WTC11 (cell line): Measurements from ENCODE around the gene RIN3. TPM values are rescaled to one million over a fixed set of nuclear protein-coding genes. Genes with fewer than 3 reads are reported as not detected.

Experiments
- ATAC-seq: fragments of 200-7000 bp; cut with Tn5 transposase; 2 replicates; pipeline ENCODE4 v1.10.0; 2021; ENCODE audit warnings: mild to moderate bottlenecking, moderate library complexity
- CTCF ChIA-PET: fragments of 300-600 bp; sonication (Branson Sonifier 250); formaldehyde crosslinking; loops from one replicate; lab custom pipeline; 2021; ENCODE audit warnings: antibody characterized with exemption; lab: Charles Lee
- POLR2A ChIA-PET: fragments of 350-600 bp; sonication (Branson Sonifier 250); formaldehyde crosslinking; loops from one replicate; lab custom pipeline; 2021; ENCODE audit warnings: antibody characterized with exemption; lab: Charles Lee
- DNase-seq: peaks from one replicate; pipeline ENCODE4 v3.0.0; 2021; ENCODE audit warnings: low spot score
- H3K27ac Mint-ChIP-seq: 2 replicates; pipeline ENCODE4 v1.8.0; 2021; ENCODE audit warnings: mixed read lengths
- H3K27me3 Mint-ChIP-seq: 2 replicates; pipeline ENCODE4 v1.8.0; 2021; ENCODE audit warnings: low read depth, mild to moderate bottlenecking, moderate library complexity, mixed read lengths
- H3K36me3 Mint-ChIP-seq: 2 replicates; pipeline ENCODE4 v1.8.0; 2021; ENCODE audit warnings: mixed read lengths
- H3K4me1 Mint-ChIP-seq: 2 replicates; pipeline ENCODE4 v1.8.0; 2022; ENCODE audit warnings: mixed read lengths
- H3K4me3 Mint-ChIP-seq: 2 replicates; pipeline ENCODE4 v1.8.0; 2021; ENCODE audit warnings: mild to moderate bottlenecking, moderate library complexity, mixed read lengths
- H3K9me3 Mint-ChIP-seq: 2 replicates; pipeline ENCODE4 v1.8.0; 2021; ENCODE audit warnings: mixed read lengths
- AR ChIP-seq: fragments of 250-450 bp; sonication (Bioruptor Pico); IDR thresholded peaks from 2 replicates; pipeline ENCODE4 v1.9.0; 2021; ENCODE audit warnings: mild to moderate bottlenecking
- ATF1 ChIP-seq: sonication (generic); formaldehyde crosslinking; IDR thresholded peaks from 2 replicates; pipeline ENCODE4 v1.8.1; 2023; ENCODE audit warnings: mild to moderate bottlenecking, moderate library complexity, missing genetic modification reagents
- ATF2 ChIP-seq: sonication (generic); formaldehyde crosslinking; IDR thresholded peaks from 2 replicates; pipeline ENCODE4 v1.8.1; 2022; ENCODE audit warnings: low read depth, missing genetic modification reagents, borderline replicate concordance
- ATF6 ChIP-seq: sonication (generic); formaldehyde crosslinking; IDR thresholded peaks from 2 replicates; pipeline ENCODE4 v1.8.1; 2023; ENCODE audit warnings: mild to moderate bottlenecking, missing genetic modification reagents
- CBFB ChIP-seq: sonication (generic); formaldehyde crosslinking; IDR thresholded peaks from 2 replicates; pipeline ENCODE4 v1.8.1; 2022; ENCODE audit warnings: mild to moderate bottlenecking, low read depth, missing genetic modification reagents
- CDX4 ChIP-seq: fragments of 250-450 bp; sonication (Bioruptor Pico); IDR thresholded peaks from 2 replicates; pipeline ENCODE4 v1.9.0; 2021; ENCODE audit warnings: moderate library complexity, mild to moderate bottlenecking, inconsistent platforms, borderline replicate concordance
- CREB1 ChIP-seq: sonication (generic); formaldehyde crosslinking; IDR thresholded peaks from 2 replicates; pipeline ENCODE4 v1.8.0; 2023; ENCODE audit warnings: mild to moderate bottlenecking, missing genetic modification reagents
- JAZF1 ChIP-seq: fragments of 250-450 bp; sonication (Bioruptor Pico); IDR thresholded peaks from 2 replicates; pipeline ENCODE4 v1.9.0; 2021; ENCODE audit warnings: moderate library complexity, mild to moderate bottlenecking, inconsistent platforms
- KAT7 ChIP-seq: sonication (generic); formaldehyde crosslinking; IDR thresholded peaks from 2 replicates; pipeline ENCODE4 v1.8.1; 2023; ENCODE audit warnings: missing genetic modification reagents, mild to moderate bottlenecking, borderline replicate concordance
- OVOL2 ChIP-seq: fragments of 250-450 bp; sonication (Bioruptor Pico); IDR thresholded peaks from 2 replicates; pipeline ENCODE4 v1.9.0; 2021; ENCODE audit warnings: mild to moderate bottlenecking, borderline replicate concordance
- RORB ChIP-seq: fragments of 250-450 bp; sonication (Bioruptor Pico); IDR thresholded peaks from 2 replicates; pipeline ENCODE4 v1.9.0; 2021; ENCODE audit warnings: mild to moderate bottlenecking
- TEAD1 ChIP-seq: sonication (generic); formaldehyde crosslinking; IDR thresholded peaks from 2 replicates; pipeline ENCODE4 v1.8.0; 2022; ENCODE audit warnings: mild to moderate bottlenecking, missing genetic modification reagents
- USF1 ChIP-seq: sonication (generic); formaldehyde crosslinking; IDR thresholded peaks from 2 replicates; pipeline ENCODE4 v1.8.0; 2022; ENCODE audit warnings: mild to moderate bottlenecking, missing genetic modification reagents
- ZBTB21 ChIP-seq: sonication (generic); formaldehyde crosslinking; IDR thresholded peaks from 2 replicates; pipeline ENCODE4 v1.8.1; 2023; ENCODE audit warnings: mild to moderate bottlenecking, missing genetic modification reagents, borderline replicate concordance
- ZNF416 ChIP-seq: fragments of 250-450 bp; sonication (Bioruptor Pico); IDR thresholded peaks from 2 replicates; pipeline ENCODE4 v1.9.0; 2021; ENCODE audit warnings: mild to moderate bottlenecking, inconsistent platforms
- ZNF425 ChIP-seq: fragments of 250-450 bp; sonication (Bioruptor Pico); conservative IDR thresholded peaks from 2 replicates; pipeline ENCODE4 v1.9.0; 2021; ENCODE audit warnings: mild to moderate bottlenecking
- total RNA-seq: library from RNA; stranded (reverse); gene quantifications from 3 replicates; pipeline ENCODE4 v1.2.3, GENCODE V29; 2021
- TF ChIP-seq, protein P1 (sequence below): sonication (generic); formaldehyde crosslinking; conservative IDR thresholded peaks from 2 replicates; pipeline ENCODE4 v1.8.1; 2023; ENCODE audit warnings: mild to moderate bottlenecking, low read depth, missing genetic modification reagents, moderate library complexity
- TF ChIP-seq, protein P2 (sequence below): sonication (generic); formaldehyde crosslinking; IDR thresholded peaks from 2 replicates; pipeline ENCODE4 v1.8.0; 2022; ENCODE audit warnings: missing genetic modification reagents

RIN3 gene
- total RNA-seq, 1 experiment from 2014 or later: 3.3 TPM

DNA sequence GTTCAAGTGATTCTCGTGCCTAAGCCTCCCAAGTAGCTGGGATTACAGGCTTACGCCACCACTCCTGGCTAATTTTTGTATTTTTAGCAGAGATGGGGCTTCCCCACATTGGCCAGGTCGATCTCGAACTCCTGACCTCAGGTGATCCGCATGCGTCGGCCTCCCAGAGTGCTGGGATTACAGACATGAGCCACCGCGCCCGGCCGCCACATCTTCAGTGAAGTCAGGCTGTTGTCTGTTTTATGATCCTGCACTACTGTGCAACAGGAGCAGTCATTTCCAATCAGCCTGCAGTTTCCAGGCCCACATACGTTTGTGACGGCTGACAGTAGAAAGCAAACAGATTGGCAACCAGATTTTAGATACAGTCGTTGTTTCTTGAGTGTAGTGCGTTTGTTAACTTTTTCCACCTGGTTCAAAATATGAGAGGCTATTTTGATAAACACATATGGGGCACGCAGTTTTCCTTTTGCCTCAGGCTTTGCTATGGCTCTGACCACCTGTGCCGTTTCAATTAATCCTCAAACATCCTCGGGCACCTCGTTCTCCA, 160.1 kb downstream of the RIN3 start:
- Mint-ChIP-seq H3K4me1 (peaks cover 3% of the 10 kb centered on the region; the same call in 1 of the 2 replicates), H3K27me3 (no peaks in the 10 kb centered on the region), H3K9me3 (no peaks in the 10 kb centered on the region), H3K27ac (no peak overlapping the region)
- CTCF ChIA-PET: interaction anchor here (1.1 to 1.6 kb wide), 4 partner anchors 13 to 77 kb away, joined by 3 to 7 read pairs (median 5); no protein-coding TSS in a partner anchor
- no peak for DNase-seq
- POLR2A ChIA-PET: no interaction called here
- TF ChIP-seq OVOL2 (CRISPR knock-in tag) (no peak), ZNF425 (no peak), ATF1 (CRISPR knock-in tag) (no peak), USF1 (CRISPR knock-in tag) (no peak), ATF2 (no peak), ZBTB21 (no peak), JAZF1 (CRISPR knock-in tag) (no peak), AR (CRISPR knock-in tag) (no peak), CDX4 (CRISPR knock-in tag) (no peak), CREB1 (CRISPR knock-in tag) (no peak)
- TF ChIP-seq, protein P1, sequence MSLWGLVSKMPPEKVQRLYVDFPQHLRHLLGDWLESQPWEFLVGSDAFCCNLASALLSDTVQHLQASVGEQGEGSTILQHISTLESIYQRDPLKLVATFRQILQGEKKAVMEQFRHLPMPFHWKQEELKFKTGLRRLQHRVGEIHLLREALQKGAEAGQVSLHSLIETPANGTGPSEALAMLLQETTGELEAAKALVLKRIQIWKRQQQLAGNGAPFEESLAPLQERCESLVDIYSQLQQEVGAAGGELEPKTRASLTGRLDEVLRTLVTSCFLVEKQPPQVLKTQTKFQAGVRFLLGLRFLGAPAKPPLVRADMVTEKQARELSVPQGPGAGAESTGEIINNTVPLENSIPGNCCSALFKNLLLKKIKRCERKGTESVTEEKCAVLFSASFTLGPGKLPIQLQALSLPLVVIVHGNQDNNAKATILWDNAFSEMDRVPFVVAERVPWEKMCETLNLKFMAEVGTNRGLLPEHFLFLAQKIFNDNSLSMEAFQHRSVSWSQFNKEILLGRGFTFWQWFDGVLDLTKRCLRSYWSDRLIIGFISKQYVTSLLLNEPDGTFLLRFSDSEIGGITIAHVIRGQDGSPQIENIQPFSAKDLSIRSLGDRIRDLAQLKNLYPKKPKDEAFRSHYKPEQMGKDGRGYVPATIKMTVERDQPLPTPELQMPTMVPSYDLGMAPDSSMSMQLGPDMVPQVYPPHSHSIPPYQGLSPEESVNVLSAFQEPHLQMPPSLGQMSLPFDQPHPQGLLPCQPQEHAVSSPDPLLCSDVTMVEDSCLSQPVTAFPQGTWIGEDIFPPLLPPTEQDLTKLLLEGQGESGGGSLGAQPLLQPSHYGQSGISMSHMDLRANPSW (CRISPR knock-in tag): no peak
- TF ChIP-seq, all 79 proteins: peak for 0
- no peak for ATAC-seq
- Mint-ChIP-seq H3K36me3 (no peaks in the 10 kb centered on the region), H3K4me3 (no peak overlapping the region)

- DNase-seq: no peak
- Mint-ChIP-seq H3K36me3 (no peaks in the 10 kb centered on the region), H3K27ac (no peak overlapping the region), H3K9me3 (no peaks in the 10 kb centered on the region), H3K27me3 (no peaks in the 10 kb centered on the region), H3K4me1 (peaks cover 3% of the 10 kb centered on the region; the same call in 1 of the 2 replicates), H3K4me3 (no peak overlapping the region)
- CTCF ChIA-PET: interaction anchor here (1.6 kb wide), 1 partner anchor 79 kb away, joined by 7 read pairs; no protein-coding TSS in a partner anchor
- POLR2A ChIA-PET: interaction anchor here (0.6 kb wide), 1 partner anchor 567 kb away, joined by 3 read pairs; no protein-coding TSS in a partner anchor
- no peak for ATAC-seq
- TF ChIP-seq ZNF416 (CRISPR knock-in tag) (no peak), KAT7 (CRISPR knock-in tag) (no peak), RORB (CRISPR knock-in tag) (no peak), TEAD1 (CRISPR knock-in tag) (no peak), CBFB (CRISPR knock-in tag) (no peak), ATF6 (CRISPR knock-in tag) (no peak)
- TF ChIP-seq, protein P2, sequence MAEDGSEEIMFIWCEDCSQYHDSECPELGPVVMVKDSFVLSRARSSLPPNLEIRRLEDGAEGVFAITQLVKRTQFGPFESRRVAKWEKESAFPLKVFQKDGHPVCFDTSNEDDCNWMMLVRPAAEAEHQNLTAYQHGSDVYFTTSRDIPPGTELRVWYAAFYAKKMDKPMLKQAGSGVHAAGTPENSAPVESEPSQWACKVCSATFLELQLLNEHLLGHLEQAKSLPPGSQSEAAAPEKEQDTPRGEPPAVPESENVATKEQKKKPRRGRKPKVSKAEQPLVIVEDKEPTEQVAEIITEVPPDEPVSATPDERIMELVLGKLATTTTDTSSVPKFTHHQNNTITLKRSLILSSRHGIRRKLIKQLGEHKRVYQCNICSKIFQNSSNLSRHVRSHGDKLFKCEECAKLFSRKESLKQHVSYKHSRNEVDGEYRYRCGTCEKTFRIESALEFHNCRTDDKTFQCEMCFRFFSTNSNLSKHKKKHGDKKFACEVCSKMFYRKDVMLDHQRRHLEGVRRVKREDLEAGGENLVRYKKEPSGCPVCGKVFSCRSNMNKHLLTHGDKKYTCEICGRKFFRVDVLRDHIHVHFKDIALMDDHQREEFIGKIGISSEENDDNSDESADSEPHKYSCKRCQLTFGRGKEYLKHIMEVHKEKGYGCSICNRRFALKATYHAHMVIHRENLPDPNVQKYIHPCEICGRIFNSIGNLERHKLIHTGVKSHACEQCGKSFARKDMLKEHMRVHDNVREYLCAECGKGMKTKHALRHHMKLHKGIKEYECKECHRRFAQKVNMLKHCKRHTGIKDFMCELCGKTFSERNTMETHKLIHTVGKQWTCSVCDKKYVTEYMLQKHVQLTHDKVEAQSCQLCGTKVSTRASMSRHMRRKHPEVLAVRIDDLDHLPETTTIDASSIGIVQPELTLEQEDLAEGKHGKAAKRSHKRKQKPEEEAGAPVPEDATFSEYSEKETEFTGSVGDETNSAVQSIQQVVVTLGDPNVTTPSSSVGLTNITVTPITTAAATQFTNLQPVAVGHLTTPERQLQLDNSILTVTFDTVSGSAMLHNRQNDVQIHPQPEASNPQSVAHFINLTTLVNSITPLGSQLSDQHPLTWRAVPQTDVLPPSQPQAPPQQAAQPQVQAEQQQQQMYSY (CRISPR knock-in tag): no peak
These were observed 161.8 kb downstream of the RIN3 start for GRCh38 chr14:92675421-92675820.
